ENCODE measurements around the gene TNFRSF14.
"Not testable (repeated sequence)": the region's sequence is repeated elsewhere in the genome, so short reads cannot be mapped to it uniquely, and the experiment has no call there.

Gene TNFRSF14

DNA sequence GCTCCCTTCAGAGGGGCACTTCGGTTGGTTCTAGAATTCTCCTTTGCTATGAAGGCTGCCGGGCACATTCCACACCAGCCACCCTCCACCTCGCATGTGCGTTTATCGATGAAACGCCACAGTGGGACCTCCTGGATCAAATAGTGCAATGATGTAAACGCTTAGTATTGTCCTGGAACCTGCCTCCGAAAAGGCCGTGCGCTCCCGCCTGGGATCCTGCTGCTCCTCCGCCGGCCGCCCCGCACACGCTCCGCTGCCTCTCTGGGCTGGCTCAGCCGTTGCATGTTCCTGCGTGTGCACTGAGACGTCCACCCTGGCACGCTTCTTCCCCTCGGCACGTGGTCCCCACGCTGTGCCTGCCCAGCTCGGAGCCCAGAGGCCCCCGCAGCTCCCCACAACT, 4.0 kb upstream of the TNFRSF14 start:
- in situ Hi-C loops (cut with MboI; ENCODE audit: low sequenced_read_pairs), result no loop called here

GRCh38 chr1:2553076-2553475, 3.1 kb upstream of the TNFRSF14 start:
- in situ Hi-C loops (cut with MboI; ENCODE audit: low sequenced_read_pairs), result not testable (repeated sequence)

DNA sequence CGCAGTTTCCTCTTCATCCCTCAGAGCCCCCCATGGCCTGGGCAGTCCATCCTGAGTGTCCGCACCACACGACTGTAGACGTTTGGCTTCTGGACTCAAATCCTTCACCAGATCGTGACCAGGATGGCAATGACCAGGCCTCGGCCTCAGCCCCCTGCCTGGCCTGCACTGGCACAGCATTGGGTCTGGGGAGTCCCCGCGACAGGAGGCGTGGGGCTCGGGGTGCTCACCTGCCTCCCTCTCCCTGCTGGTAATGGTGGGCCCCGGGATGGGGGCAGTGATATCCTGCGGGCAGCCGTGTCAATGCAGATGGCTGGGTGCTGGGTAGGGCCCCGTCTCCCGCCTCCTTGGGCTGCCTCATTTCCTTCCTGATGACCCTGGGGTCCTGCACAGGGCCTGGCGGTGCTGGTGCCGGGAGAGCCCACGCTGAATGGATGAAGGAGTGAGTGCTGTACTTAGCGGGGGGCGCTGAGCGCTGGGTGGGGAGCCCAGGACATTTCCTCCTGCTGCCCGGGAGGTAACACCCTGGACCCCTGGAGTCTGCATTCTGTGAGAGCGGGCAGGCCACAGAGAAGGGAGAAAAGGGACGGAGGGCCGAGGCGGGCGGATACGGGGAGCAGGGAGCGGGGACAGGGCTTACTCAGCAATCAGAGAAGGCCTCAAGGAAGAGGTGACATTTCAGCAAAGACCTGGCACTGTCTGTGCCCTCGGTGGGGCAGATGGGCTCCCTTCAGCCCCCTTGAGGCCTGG, 2.1 kb upstream of the TNFRSF14 start:
- in situ Hi-C loops (cut with MboI; ENCODE audit: low sequenced_read_pairs), result no loop called here

DNA sequence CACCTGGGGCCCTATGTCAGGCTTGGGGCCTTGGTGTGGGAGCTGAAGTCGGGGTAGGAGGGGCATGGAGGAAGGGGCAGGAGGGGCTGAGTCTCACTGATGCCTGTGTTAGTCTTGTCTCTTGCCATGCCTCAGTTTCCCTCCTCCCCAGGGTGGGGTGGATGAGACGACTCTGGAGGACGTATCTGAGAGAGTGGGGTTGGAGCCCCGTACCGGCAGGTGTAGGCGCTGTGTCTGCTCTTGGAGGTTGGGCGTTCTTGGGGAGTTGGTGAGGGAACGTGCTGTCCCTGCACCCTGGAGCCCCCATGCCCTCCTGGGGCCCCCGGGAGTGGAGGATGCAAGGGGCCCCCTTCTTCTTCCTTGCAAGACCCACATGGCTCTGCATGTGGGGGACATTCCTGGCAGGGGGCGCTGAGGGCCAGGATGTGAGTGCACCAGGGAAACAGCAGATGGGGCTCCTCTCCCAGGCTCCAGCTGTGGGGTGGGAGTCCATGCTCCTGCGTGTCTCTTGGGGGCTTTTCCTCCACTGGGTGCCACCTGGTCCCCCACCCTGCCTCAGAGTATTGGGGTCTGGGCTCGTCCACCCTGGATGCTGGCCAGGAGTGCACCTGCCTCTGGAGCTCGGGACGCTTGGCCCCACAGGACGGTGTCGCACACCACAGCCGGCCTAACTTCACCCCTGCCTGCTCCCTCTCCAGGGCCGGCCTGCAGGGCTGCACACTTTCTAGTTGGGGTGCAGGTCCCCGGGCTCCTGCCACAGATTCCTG, 1.4 kb upstream of the TNFRSF14 start:
- in situ Hi-C loops (cut with MboI; ENCODE audit: low sequenced_read_pairs), result no loop called here

GRCh38 chr1:2555634-2556276, 416 bp upstream of the TNFRSF14 start:
- in situ Hi-C loops (cut with MboI; ENCODE audit: low sequenced_read_pairs), result no loop called here

DNA sequence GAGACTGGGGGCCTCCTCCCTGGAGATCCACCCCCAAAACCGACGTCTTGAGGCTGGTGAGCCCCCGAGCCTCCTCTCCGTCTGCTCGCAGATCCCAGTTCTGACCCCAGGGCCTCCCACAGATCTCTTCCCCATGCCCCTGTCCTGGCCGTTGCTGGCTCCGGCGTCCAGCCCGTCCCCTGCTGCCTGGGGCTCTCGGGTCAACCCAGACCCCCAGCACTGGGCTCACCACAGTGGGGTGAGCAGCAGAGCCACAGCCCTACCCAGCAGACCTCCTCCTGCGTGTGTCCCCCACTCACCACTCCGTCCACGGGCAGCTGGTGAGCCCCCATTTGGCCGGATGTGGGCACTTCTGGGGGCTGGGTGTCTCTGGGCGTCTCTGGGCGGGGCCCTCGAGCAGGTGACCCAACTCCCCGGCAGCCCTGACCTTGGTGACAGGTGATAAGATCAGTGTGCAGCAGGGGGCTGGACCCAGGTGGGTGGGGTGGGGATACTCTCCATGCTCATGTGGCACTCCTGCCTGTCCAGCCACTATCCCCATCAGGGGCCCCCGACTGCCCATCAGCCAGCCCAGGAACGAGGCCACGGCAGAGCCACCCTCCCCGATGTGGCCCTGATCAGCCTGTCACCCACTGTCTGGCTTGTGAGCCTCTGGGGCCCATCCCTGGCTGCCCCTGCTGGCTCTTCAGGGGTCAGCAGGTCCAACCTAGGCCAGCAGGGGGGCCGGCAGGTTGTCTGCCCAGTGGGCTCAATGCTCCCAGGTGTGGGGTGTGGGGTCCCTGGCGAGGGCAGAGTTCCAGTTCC, 709 bp downstream of the TNFRSF14 start:
- in situ Hi-C loops (cut with MboI; ENCODE audit: low sequenced_read_pairs), result no loop called here

DNA sequence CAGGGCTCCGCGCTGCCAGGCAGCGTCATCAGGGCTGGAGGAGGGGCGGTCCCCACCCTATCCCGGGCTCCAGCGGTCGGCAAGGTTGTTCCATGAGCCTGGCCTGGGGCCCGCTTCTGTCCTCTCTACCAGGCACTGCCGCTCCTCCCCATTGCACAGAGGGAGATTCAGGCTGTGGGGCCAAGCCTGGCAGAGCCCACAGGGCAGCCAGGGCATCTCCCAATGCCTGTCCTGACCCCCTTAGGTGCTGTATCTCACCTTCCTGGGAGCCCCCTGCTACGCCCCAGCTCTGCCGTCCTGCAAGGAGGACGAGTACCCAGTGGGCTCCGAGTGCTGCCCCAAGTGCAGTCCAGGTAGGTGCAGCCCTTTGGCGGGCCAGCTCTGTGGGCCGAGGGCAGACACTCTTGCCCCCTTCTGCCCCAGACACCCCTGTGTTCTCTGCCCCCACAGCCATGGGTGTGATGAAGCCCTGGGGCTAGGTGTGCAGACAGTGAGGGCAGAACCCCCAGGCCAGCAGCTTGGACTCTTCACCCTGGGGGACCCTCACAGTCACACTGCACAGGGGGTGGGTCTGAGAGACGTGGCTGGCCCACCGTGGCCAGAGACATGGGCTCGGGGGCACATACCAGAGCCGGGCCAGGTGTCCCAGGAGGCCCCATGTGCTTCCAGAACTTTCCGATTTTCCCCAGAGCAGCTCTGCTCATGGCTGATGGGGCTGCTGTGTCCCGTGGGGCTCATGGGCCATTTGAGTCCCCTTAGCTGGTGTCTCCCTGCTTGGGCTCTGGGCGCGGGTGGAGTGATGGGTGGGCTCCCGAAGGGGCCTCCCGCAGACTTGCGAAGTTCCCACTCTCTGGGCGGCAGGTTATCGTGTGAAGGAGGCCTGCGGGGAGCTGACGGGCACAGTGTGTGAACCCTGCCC, 1.6 kb downstream of the TNFRSF14 start:
- in situ Hi-C loops (cut with MboI; ENCODE audit: low sequenced_read_pairs), result no loop called here

- in situ Hi-C loops (cut with MboI; ENCODE audit: low sequenced_read_pairs), result no loop called here
Measured at GRCh38 chr1:2558420-2558819, 2.2 kb downstream of the TNFRSF14 start.

- in situ Hi-C loops (cut with MboI; ENCODE audit: low sequenced_read_pairs), result no loop called here
Measured at GRCh38 chr1:2558861-2559260, 2.7 kb downstream of the TNFRSF14 start.

GRCh38 chr1:2559509-2560298, 3.5 kb downstream of the TNFRSF14 start:
- in situ Hi-C loops (cut with MboI; ENCODE audit: low sequenced_read_pairs), result no loop called here

GRCh38 chr1:2560299-2561073, 4.3 kb downstream of the TNFRSF14 start:
- in situ Hi-C loops (cut with MboI; ENCODE audit: low sequenced_read_pairs), result no loop called here

- in situ Hi-C loops (cut with MboI; ENCODE audit: low sequenced_read_pairs), result no loop called here
Measured at GRCh38 chr1:2561446-2561845, 5.3 kb downstream of the TNFRSF14 start.

DNA sequence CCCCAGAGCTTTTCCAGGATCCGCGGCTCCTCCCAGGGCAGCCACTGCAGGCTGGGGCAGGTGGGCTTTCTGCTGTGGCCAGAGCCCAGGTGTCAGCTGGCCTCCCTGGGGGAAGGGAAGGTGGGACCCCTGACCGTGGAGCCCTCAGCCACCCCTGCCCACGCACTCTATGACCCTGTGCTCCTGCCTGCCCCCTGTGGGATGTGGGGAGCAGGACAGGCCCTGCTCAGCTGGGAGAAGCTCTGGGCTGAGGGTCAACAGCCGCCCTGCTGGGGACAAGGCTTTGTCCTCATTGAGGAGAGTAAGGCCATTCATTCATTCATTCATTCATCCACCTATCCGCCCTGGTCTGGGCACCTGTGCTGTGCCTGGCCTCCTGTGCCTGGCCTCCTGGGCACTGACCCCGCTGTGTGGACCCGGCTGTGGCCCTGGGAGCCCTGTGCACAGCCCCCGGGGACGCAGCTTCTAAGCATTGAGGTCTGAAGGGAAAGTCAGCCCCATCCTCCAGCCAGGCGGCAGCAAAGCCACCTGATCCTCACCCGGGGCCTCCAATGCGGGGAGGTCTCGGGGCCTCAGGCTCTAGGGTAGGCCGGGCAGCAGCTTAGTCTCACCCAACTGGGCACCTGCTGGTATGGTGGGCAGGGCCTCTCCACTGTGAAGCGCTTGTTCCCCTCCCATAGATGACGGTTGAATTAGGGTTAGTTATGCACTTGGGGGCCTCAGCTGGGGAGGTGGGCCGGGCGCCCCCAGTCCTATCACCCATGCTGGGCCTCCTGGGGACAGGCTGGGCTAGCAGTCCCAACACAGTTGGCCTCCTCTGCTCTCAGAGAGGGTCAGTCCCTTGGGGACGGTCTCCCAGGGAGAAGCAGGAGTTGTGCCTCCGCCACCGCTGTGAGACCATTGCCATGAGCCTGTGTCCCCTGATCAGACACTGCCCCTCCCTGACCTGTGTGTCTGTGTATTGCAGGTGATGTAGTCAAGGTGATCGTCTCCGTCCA, 6.0 kb downstream of the TNFRSF14 start:
- in situ Hi-C loops (cut with MboI; ENCODE audit: low sequenced_read_pairs), result no loop called here

DNA sequence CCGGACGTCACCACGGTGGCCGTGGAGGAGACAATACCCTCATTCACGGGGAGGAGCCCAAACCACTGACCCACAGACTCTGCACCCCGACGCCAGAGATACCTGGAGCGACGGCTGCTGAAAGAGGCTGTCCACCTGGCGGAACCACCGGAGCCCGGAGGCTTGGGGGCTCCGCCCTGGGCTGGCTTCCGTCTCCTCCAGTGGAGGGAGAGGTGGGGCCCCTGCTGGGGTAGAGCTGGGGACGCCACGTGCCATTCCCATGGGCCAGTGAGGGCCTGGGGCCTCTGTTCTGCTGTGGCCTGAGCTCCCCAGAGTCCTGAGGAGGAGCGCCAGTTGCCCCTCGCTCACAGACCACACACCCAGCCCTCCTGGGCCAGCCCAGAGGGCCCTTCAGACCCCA, 7.0 kb downstream of the TNFRSF14 start:
- in situ Hi-C loops (cut with MboI; ENCODE audit: low sequenced_read_pairs), result no loop called here

- in situ Hi-C loops (cut with MboI; ENCODE audit: low sequenced_read_pairs), result no loop called here
Measured at GRCh38 chr1:2564006-2564814, 8.0 kb downstream of the TNFRSF14 start.

DNA sequence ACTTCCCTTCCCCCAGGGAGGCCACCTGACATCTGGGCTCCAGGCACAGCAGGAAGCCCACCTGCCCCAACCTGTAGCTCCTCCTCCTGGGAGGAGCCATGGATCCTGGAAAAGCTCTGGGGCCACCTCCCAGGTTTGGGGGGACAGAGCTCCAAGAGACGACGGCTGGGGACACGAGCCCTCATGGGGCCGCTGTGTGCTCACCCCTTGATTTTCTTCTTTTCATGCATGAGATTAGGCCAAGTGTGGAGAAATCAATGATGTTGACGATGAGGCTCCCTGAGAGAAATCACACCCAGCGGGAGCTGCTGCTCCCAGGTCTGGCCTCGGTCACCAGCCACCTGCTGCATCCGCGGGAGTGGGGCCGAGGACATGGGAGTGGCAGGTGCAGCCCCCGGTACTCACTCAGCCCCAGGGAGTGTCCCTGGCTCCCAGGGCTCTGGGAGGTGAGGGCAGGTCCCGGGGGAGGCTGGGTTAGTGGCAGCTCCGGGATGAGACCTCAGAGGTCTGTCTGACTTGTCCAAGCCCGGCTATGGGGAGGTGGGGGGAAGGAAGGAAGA, 8.7 kb downstream of the TNFRSF14 start:
- in situ Hi-C loops (cut with MboI; ENCODE audit: low sequenced_read_pairs), result no loop called here

Measured in HL-60/S4 treated with retinoic acid at 250 ng/mL for 4 days and 3 days (cell line).